ENCODE measurements around the gene TMEM121.

TMEM121 gene

GRCh38 chr14:105525861-105526775 is at the start of gene TMEM121:
Gene TMEM121, plus strand, starts transcription at chr14:105526583. Its CDS starts 2,252 bp downstream, at chr14:105528835.
- peak in 1 of 4 experiments; percentile 30 for DNase-seq

GRCh38 chr14:105476831-105477659 is 49.3 kb upstream of the TMEM121 start:
- DNase-seq: no peak

GRCh38 chr14:105477660-105478397 is 48.6 kb upstream of the TMEM121 start:
- DNase-seq: peak in 2 of 4 experiments; percentile 59 to 64

- DNase-seq: peak in 1 of 4 experiments; percentile 35
Observed at GRCh38 chr14:105478398-105479251, 47.8 kb upstream of the TMEM121 start.

- DNase-seq: no peak
Observed at GRCh38 chr14:105479431-105480158, 46.8 kb upstream of the TMEM121 start.

GRCh38 chr14:105480199-105480746 is 46.1 kb upstream of the TMEM121 start:
- DNase-seq: no peak

GRCh38 chr14:105480807-105481801 is 45.3 kb upstream of the TMEM121 start:
- peak; percentile 81 to 88 (median 85) for DNase-seq

GRCh38 chr14:105481886-105482457 is 44.4 kb upstream of the TMEM121 start:
- DNase-seq: peak; percentile 59 to 90 (median 78)

GRCh38 chr14:105482486-105483110 is 43.8 kb upstream of the TMEM121 start:
- DNase-seq: no peak

GRCh38 chr14:105483300-105484068 is 42.9 kb upstream of the TMEM121 start:
- no peak for DNase-seq

- DNase-seq: peak in 2 of 4 experiments; percentile 46 to 52
Observed at GRCh38 chr14:105484069-105484996, 42.0 kb upstream of the TMEM121 start.

GRCh38 chr14:105484997-105485393 is 41.4 kb upstream of the TMEM121 start:
- DNase-seq: no peak

- peak in 1 of 4 experiments; percentile 23 for DNase-seq
Observed at GRCh38 chr14:105485739-105486162, 40.6 kb upstream of the TMEM121 start.

- DNase-seq: no peak
Observed at GRCh38 chr14:105486163-105486973, 40.0 kb upstream of the TMEM121 start, which contains the start of gene CRIP1. Gene CRIP1, plus strand, starts transcription at chr14:105486886. Its CDS starts 374 bp downstream, at chr14:105487260.

- DNase-seq: peak in 1 of 4 experiments; percentile 52
Observed at GRCh38 chr14:105486974-105487448, 39.4 kb upstream of the TMEM121 start.
